22Rv1 (cell line): Measurements from ENCODE around the gene TMX2.
A peak's percentile ranks its signal among the peaks of the same experiment; 100 is the strongest.

ENCODE experiments used
- H3K27ac ChIP-seq: fragments of 450-650 bp; 2 replicates; pipeline ENCODE4 v1.5.1; 2017
- ZFX ChIP-seq: fragments of 450-650 bp; IDR thresholded peaks from 2 replicates; pipeline ENCODE4 v1.6.1; 2017; ENCODE audit warnings: antibody characterized with exemption, borderline replicate concordance
- TF ChIP-seq, protein P1 (sequence below): fragments of 450-650 bp; IDR thresholded peaks from 2 replicates; pipeline ENCODE4 v1.5.1; 2017; ENCODE audit warnings: mild to moderate bottlenecking

Gene TMX2

DNA sequence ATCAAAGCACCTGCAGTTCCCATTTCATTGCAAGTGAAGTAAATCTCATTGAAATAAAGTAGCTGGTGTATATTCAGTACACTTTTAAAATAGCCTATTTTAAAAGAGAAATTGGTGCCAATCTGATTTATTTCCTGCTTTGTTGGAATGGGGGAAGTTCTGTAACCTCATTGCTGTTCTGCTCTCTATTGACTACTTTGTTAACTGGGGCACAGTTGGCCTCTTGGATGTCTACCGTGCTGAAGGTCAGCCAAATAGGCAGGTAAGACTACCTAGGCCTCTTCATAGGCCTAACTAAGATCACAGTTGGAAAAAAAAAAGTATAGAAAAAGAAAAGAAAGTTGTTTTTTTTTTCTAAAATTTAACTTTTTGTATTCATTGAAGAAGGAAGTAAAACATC is 58.4 kb downstream of the TMX2 start:
- TF ChIP-seq, protein P1, sequence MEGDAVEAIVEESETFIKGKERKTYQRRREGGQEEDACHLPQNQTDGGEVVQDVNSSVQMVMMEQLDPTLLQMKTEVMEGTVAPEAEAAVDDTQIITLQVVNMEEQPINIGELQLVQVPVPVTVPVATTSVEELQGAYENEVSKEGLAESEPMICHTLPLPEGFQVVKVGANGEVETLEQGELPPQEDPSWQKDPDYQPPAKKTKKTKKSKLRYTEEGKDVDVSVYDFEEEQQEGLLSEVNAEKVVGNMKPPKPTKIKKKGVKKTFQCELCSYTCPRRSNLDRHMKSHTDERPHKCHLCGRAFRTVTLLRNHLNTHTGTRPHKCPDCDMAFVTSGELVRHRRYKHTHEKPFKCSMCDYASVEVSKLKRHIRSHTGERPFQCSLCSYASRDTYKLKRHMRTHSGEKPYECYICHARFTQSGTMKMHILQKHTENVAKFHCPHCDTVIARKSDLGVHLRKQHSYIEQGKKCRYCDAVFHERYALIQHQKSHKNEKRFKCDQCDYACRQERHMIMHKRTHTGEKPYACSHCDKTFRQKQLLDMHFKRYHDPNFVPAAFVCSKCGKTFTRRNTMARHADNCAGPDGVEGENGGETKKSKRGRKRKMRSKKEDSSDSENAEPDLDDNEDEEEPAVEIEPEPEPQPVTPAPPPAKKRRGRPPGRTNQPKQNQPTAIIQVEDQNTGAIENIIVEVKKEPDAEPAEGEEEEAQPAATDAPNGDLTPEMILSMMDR, result no peak
- TF ChIP-seq ZFX, result no peak
- H3K27ac ChIP-seq, result no peak overlapping the region

DNA sequence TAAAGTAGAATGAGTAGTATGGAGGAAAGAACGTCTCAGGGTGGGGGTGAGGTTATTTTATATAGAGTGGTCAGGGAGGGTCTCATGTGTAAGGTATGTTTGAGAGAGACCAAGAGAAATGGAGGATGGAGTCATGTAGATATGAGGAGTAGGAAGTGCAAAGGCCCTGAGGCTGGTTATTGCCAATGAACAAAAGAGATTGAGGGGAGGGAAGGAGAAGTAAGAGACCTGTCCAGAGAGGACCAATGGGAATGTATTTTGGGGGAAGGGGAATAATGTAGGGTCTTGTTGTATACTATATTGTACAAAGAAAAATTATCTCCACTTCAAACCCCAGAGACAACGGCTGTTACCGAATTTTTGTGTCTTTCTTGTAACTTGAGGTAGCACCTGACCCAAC is 59.0 kb downstream of the TMX2 start:
- TF ChIP-seq, protein P1, result no peak
- TF ChIP-seq ZFX, result no peak
- H3K27ac ChIP-seq, result peak overlapping the region; percentile 28; the same call in 1 of the 2 replicates

DNA sequence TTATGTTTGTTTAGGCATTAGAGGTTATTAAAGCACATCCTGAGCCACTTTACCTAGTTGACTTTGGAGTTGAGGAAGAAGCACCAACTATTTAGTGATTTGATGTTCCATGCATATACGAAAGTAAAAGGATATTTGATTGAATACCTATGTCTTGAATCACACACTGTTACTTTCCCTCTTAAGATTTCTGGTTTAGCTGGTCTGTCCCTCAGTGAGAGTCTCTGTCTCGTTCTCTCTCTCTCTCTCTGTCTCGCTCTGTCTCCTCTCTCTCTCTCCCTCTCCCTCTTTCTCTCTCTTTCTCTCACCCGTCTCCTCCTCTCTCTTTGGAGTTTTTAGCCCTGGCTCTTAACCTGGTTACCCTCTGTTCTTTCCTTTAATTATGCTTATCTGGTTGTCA is 60.2 kb downstream of the TMX2 start:
- TF ChIP-seq, protein P1, result no peak
- TF ChIP-seq ZFX, result no peak
- peak overlapping the region; percentile 28; the same call in 1 of the 2 replicates for H3K27ac ChIP-seq

DNA sequence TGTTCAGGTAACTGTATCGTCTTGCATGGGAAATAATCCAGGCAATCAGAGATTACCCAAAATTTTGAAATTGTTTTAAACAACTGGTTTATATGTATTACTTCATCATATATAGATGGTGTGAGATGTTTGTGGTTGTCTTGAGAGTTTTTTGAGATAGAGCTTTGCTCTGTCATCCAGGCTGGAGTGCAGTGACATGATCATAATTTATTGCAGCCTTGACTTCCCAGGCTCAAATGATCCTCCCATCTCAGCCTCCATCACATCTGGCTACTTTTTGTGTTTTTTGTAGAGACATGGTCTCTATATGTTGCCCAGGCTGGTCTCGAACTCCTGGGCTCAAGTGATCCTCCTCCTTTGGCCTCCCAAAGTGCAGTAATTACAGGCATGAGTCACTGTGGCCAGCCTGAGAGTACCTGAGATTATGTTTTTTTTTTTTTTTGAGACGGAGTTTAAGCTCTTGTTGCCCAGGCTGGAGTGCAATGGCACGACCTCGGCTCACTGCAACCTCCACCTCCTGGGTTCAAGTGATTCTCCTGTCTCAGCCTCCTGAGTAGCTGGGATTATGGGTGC is 60.7 kb downstream of the TMX2 start:
- peak overlapping the region; percentile 28; the same call in 1 of the 2 replicates for H3K27ac ChIP-seq
- no peak for TF ChIP-seq ZFX
- TF ChIP-seq, protein P1, result no peak

DNA sequence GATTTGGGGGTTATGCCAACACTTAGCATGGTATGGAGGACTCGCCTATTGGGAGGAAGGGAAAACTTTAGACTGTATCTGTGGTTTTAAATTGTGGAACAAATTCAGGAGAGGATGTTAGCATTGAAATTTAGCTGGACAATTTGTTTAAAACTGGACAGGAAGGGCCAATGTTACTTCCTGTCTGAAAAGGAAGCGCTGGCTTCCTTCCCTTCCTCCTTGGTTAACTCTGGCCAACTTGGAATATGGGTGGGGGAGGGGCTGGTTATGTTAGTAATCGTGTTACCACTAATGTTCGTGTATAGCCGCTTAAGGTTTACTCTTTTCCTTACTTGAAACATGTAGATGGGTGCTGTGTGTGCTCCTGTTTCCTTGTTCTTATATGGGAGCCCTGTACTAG is 63.1 kb downstream of the TMX2 start:
- peak overlapping the region; percentile 94 for H3K27ac ChIP-seq
- no peak for TF ChIP-seq ZFX
- TF ChIP-seq, protein P1, result no peak

DNA sequence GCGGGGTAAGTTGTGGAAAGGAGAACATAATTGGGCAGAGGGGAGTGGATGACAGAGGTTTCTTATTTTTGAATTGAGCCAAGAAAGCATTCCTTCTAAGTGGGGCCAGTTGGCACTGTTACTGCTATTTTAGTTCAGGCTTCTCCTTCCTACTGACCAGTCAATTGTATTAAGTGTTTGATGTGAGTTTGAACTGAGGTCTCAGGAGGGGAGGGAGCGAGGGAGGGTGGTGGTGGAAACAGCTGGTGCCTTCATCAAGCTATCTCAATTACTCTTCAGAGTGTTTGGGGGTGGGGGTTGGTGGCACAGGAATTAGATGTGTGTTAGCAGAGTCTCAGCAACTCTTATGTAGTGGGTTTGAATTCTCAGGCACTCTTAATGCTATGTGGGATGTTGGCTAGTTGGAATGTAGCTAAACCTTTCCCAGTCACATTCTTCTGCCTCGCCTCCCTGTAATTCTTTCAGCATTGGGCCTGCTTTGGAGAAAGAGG is 63.7 kb downstream of the TMX2 start:
- TF ChIP-seq, protein P1, result no peak
- no peak for TF ChIP-seq ZFX
- peak overlapping the region; percentile 94 for H3K27ac ChIP-seq

DNA sequence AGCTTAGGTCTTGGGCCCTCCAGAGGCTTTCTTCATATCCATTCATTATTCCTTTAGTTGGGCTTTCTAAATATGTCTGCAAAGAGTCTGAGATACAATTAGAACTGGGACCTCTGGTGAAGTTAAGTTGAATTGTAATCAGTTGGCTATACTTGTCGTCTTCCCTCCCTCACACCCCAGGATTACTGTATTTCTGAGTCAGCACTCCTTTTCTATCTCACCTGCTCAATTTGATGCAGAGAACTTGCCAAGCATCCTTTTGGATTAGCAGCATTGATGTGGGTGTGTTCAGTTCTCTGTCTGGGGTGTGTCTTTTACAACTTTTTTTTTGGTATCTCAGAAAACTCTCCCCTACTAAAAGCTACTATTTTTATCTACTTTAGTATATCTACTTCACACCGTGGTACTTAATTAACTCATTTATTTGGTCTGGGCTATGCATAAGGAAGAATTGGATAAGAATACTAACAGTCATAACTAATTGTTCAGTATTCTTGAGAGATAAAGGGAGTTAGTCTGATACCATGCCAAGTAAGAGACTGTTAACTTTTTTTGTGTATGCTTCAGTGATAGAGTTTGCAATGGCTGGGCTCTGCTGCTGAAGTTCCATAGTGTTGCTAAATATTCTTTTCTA is 64.3 kb downstream of the TMX2 start:
- peak overlapping the region; percentile 94 for H3K27ac ChIP-seq
- TF ChIP-seq ZFX, result no peak
- TF ChIP-seq, protein P1, result no peak
